Stimulated activated CD4-positive, alpha-beta T cell treated with anti-CD3 and anti-CD28 coated beads, Interleukin-1b, Interleukin-23, amount 100 ng/mL, for 4 hours (primary cell): ENCODE measurements around the gene RRP8.
A peak's percentile ranks its signal among the peaks of the same experiment; 100 is the strongest.

Experiments
- DNase-seq, 2 donors: peaks; one replicate each; pipeline ENCODE4 v3.0.0-alpha.2; 2020; ENCODE audit warnings: low read depth in 2 of 2

RRP8 gene

GRCh38 chr11:6632116-6633073 is 29.0 kb upstream of the RRP8 start:
- DNase-seq: no peak

- no peak for DNase-seq
These were observed 28.0 kb upstream of the RRP8 start for GRCh38 chr11:6631361-6631890.

- DNase-seq: no peak
These were observed 27.3 kb upstream of the RRP8 start for GRCh38 chr11:6630632-6631291.

GRCh38 chr11:6629892-6630631 is 26.6 kb upstream of the RRP8 start:
- DNase-seq: no peak

- DNase-seq: no peak
These were observed 26.1 kb upstream of the RRP8 start for GRCh38 chr11:6629573-6629891.

GRCh38 chr11:6628526-6628925 is 25.1 kb upstream of the RRP8 start:
- DNase-seq: no peak

GRCh38 chr11:6627762-6628241 is 24.4 kb upstream of the RRP8 start:
- DNase-seq: no peak

GRCh38 chr11:6626971-6627761 is 23.8 kb upstream of the RRP8 start:
- DNase-seq: no peak

GRCh38 chr11:6625832-6626420 is 22.5 kb upstream of the RRP8 start:
- no peak for DNase-seq

GRCh38 chr11:6625156-6625831 is 21.9 kb upstream of the RRP8 start:
- DNase-seq: no peak

GRCh38 chr11:6623391-6624363 is 20.3 kb upstream of the RRP8 start:
- no peak for DNase-seq

GRCh38 chr11:6622261-6623171 is 19.1 kb upstream of the RRP8 start:
- DNase-seq: no peak

- DNase-seq: no peak
These were observed 18.3 kb upstream of the RRP8 start for GRCh38 chr11:6621711-6622211.

- no peak for DNase-seq
These were observed 17.2 kb upstream of the RRP8 start for GRCh38 chr11:6620636-6621035.

- peak; percentile 70 to 82 for DNase-seq
These were observed 15.8 kb upstream of the RRP8 start, which contains the start of gene TPP1 for GRCh38 chr11:6619004-6619745. TPP1 (minus strand) TSS chr11:6619422; CDS start chr11:6619400, 22 bp downstream.

GRCh38 chr11:6618117-6619003 is 14.9 kb upstream of the RRP8 start:
- DNase-seq: peak in 1 of 2 donors; percentile 64
